ENCODE results near the gene PCDHGC5.

Gene PCDHGC5

DNA sequence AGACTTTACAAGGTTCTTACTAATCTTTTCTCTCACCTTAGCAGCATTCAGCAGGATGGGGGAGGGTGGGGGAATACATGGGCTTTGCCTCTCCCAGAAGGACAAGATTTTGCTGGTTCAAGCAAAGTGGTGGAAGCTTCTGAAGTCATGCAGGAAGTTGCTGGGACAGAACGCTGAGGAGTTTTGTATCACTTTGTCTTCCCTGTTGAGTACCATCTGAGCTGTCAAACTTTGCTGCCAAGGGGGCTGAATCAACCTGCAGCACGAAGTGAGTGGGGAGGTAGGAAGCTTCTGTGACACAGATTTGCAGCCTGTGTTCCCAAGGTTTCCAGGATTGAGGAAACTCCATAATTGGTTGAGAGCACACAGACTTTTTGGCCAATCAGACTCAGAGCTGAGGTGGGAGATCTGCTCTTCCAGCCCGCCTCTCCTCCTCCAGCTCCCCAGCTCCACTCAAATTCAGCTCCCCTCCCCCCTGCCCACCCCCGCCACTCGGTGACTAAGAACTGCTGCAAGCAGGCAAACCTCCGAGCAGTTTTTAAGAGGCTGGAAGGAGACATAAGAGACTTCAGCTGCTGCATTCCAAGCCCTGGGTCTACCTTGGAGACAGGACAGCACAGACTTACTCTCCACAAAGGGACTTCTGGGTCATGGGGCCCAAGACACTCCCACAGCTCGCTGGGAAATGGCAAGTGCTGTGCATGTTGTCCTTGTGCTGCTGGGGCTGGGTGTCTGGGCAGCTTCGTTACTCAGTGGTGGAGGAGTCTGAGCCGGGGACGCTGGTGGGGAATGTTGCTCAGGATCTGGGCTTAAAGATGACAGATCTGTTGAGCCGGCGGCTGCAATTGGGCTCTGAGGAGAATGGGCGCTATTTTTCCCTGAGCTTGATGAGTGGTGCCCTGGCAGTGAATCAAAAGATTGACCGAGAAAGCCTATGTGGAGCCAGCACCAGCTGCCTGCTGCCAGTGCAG, at the start of gene PCDHGC5:
Gene PCDHGC5 (plus strand): TSS at position 491 of the 971 bp plus-strand sequence. CDS start 160 bp downstream, at position 651.
- Histone ChIP-seq H3K36me3 (ENCODE audit: control insufficient read depth, insufficient read depth, low read length) (no peaks in the 10 kb centered on the region), H3K27me3 (ENCODE audit: control insufficient read depth, insufficient read depth, low read length) (peaks cover 89% of the 10 kb centered on the region), H3K4me1 (ENCODE audit: control insufficient read depth, insufficient read depth, low read length) (peaks cover 19% of the 10 kb centered on the region), H3K27ac (ENCODE audit: low read depth, low read length) (no peak within 1 kb of the TSS), H3K9me3 (ENCODE audit: control insufficient read depth, insufficient read depth, low read length) (no peaks in the 10 kb centered on the region), H3K9ac (ENCODE audit: low read depth, low read length) (no peak within 1 kb of the TSS), H3K4me3 (ENCODE audit: low read depth, low read length) (no peak within 1 kb of the TSS)

DNA sequence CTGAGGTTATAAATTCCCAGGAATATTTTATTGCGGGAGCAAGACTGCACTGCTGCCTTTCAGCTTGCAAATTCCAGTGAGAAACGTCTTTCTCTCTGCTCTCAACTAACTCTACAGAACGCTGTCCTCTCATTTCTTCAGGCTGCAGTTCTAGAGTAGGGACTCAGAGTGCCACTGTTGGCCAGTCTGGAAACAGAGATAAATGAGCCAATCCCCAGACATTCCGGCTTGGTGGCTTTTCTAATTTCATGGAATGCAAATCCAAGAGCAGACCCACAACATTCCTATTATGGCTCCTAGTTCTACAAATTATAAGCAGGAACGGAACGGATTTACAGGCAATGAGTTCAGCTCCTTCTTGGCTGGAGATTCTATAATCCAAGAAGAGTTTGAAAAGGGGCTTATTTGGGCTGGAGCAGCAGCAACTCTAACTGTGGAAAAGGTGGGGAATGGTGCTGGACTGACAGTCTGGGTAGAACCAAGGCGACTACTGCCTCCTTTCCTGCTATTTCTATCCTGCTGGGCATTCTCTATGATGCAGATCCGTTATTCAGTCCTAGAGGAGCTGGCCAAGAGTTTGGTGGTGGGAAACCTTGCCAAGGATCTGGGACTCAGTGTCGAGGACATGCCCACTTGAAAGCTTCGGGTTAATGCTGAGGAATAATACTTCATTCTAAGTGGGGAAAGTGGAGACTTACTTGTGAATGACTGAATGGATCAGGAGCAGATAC, 49.3 kb upstream of the PCDHGC5 start:
- Histone ChIP-seq H3K36me3 (ENCODE audit: control insufficient read depth, insufficient read depth, low read length) (no peaks in the 10 kb centered on the region), H3K27ac (ENCODE audit: low read depth, low read length) (no peak overlapping the region), H3K9me3 (ENCODE audit: control insufficient read depth, insufficient read depth, low read length) (0 out of 2 replicates have a peak, but pooled peaks cover 2% of the 10 kb centered on the region), H3K4me3 (ENCODE audit: low read depth, low read length) (no peak overlapping the region), H3K9ac (ENCODE audit: low read depth, low read length) (no peak overlapping the region), H3K4me1 (ENCODE audit: control insufficient read depth, insufficient read depth, low read length) (peaks cover 4% of the 10 kb centered on the region; the same call in 1 of the 2 replicates), H3K27me3 (ENCODE audit: control insufficient read depth, insufficient read depth, low read length) (no peaks in the 10 kb centered on the region)

GRCh38 chr5:141440341-141440740, 48.5 kb upstream of the PCDHGC5 start:
- peaks cover 4% of the 10 kb centered on the region; the same call in 1 of the 2 replicates for H3K4me1 ChIP-seq (ENCODE audit: control insufficient read depth, insufficient read depth, low read length)
- no peaks in the 10 kb centered on the region for H3K27me3 ChIP-seq (ENCODE audit: control insufficient read depth, insufficient read depth, low read length)
- H3K27ac ChIP-seq (ENCODE audit: low read depth, low read length) = no peak overlapping the region
- 0 out of 2 replicates have a peak, but pooled peaks cover 2% of the 10 kb centered on the region for H3K9me3 ChIP-seq (ENCODE audit: control insufficient read depth, insufficient read depth, low read length)
- no peaks in the 10 kb centered on the region for H3K36me3 ChIP-seq (ENCODE audit: control insufficient read depth, insufficient read depth, low read length)
- no peak overlapping the region for H3K9ac ChIP-seq (ENCODE audit: low read depth, low read length)
- no peak overlapping the region for H3K4me3 ChIP-seq (ENCODE audit: low read depth, low read length)

DNA sequence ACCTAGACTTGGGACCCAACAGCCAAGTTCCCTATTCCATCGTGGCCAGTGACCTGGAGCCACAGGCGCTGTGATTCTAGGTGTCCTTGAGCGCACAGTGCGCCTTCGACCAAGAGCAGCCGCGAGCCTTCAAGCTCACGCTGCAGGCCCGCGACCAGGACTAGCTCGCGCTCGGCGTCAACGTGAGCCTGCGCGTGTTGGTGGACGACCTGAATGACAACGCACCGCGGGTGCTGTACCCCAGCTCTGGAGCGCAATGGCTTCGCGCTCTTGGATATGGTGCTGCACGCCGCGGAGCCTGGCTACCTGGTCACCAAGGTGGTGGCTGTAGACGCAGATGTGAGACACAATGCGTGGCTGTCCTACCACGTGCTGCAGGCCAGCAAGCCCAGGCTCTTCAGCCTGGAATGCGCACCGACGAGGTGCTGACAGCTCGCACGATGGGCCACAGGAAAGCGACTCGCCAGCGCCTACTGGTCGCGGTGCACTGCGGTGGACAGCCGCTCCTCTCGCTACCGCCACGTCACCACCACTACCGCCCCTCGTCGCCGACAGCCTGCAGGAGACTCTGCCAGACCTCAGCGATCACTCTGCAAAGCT, 47.2 kb upstream of the PCDHGC5 start:
- H3K36me3 ChIP-seq (ENCODE audit: control insufficient read depth, insufficient read depth, low read length) = no peaks in the 10 kb centered on the region
- H3K27me3 ChIP-seq (ENCODE audit: control insufficient read depth, insufficient read depth, low read length) = no peaks in the 10 kb centered on the region
- H3K4me1 ChIP-seq (ENCODE audit: control insufficient read depth, insufficient read depth, low read length) = peaks cover 4% of the 10 kb centered on the region; the same call in 1 of the 2 replicates
- no peak overlapping the region for H3K27ac ChIP-seq (ENCODE audit: low read depth, low read length)
- H3K9ac ChIP-seq (ENCODE audit: low read depth, low read length) = no peak overlapping the region
- no peak overlapping the region for H3K4me3 ChIP-seq (ENCODE audit: low read depth, low read length)
- no peaks in the 10 kb centered on the region for H3K9me3 ChIP-seq (ENCODE audit: control insufficient read depth, insufficient read depth, low read length)

- no peak overlapping the region for H3K4me3 ChIP-seq (ENCODE audit: low read depth, low read length)
- H3K36me3 ChIP-seq (ENCODE audit: control insufficient read depth, insufficient read depth, low read length) = no peaks in the 10 kb centered on the region
- H3K9ac ChIP-seq (ENCODE audit: low read depth, low read length) = no peak overlapping the region
- H3K9me3 ChIP-seq (ENCODE audit: control insufficient read depth, insufficient read depth, low read length) = no peaks in the 10 kb centered on the region
- no peaks in the 10 kb centered on the region for H3K27me3 ChIP-seq (ENCODE audit: control insufficient read depth, insufficient read depth, low read length)
- H3K4me1 ChIP-seq (ENCODE audit: control insufficient read depth, insufficient read depth, low read length) = no peaks in the 10 kb centered on the region
- H3K27ac ChIP-seq (ENCODE audit: low read depth, low read length) = no peak overlapping the region
Observed at GRCh38 chr5:141465351-141465750, 23.5 kb upstream of the PCDHGC5 start.

- Histone ChIP-seq H3K27ac (ENCODE audit: low read depth, low read length) (peak within 1 kb of the TSS; percentile 40), H3K4me1 (ENCODE audit: control insufficient read depth, insufficient read depth, low read length) (peaks cover 4% of the 10 kb centered on the region), H3K27me3 (ENCODE audit: control insufficient read depth, insufficient read depth, low read length) (peaks cover 45% of the 10 kb centered on the region), H3K36me3 (ENCODE audit: control insufficient read depth, insufficient read depth, low read length) (no peaks in the 10 kb centered on the region), H3K9me3 (ENCODE audit: control insufficient read depth, insufficient read depth, low read length) (no peaks in the 10 kb centered on the region; the same call in 1 of the 2 replicates), H3K9ac (ENCODE audit: low read depth, low read length) (peak within 1 kb of the TSS; percentile 53; the same call in 1 of the 2 replicates), H3K4me3 (ENCODE audit: low read depth, low read length) (peak within 1 kb of the TSS; percentile 75)
Observed at GRCh38 chr5:141475625-141476131, 13.2 kb upstream of the PCDHGC5 start, which contains the start of gene PCDHGC3. Gene PCDHGC3 (plus strand): TSS chr5:141475966. CDS start chr5:141476117, 151 bp downstream.

DNA sequence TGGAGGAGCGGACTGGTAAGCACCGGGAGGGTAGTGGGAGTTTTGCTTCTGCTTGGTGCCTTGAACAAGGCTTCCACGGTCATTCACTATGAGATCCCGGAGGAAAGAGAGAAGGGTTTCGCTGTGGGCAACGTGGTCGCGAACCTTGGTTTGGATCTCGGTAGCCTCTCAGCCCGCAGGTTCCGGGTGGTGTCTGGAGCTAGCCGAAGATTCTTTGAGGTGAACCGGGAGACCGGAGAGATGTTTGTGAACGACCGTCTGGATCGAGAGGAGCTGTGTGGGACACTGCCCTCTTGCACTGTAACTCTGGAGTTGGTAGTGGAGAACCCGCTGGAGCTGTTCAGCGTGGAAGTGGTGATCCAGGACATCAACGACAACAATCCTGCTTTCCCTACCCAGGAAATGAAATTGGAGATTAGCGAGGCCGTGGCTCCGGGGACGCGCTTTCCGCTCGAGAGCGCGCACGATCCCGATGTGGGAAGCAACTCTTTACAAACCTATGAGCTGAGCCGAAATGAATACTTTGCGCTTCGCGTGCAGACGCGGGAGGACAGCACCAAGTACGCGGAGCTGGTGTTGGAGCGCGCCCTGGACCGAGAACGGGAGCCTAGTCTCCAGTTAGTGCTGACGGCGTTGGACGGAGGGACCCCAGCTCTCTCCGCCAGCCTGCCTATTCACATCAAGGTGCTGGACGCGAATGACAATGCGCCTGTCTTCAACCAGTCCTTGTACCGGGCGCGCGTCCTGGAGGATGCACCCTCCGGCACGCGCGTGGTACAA, 12.6 kb upstream of the PCDHGC5 start:
- peaks cover 4% of the 10 kb centered on the region for H3K4me1 ChIP-seq (ENCODE audit: control insufficient read depth, insufficient read depth, low read length)
- no peaks in the 10 kb centered on the region; the same call in 1 of the 2 replicates for H3K9me3 ChIP-seq (ENCODE audit: control insufficient read depth, insufficient read depth, low read length)
- peak overlapping the region; percentile 53; the same call in 1 of the 2 replicates for H3K9ac ChIP-seq (ENCODE audit: low read depth, low read length)
- peak overlapping the region; percentile 75 for H3K4me3 ChIP-seq (ENCODE audit: low read depth, low read length)
- H3K36me3 ChIP-seq (ENCODE audit: control insufficient read depth, insufficient read depth, low read length) = no peaks in the 10 kb centered on the region
- H3K27me3 ChIP-seq (ENCODE audit: control insufficient read depth, insufficient read depth, low read length) = peaks cover 45% of the 10 kb centered on the region
- H3K27ac ChIP-seq (ENCODE audit: low read depth, low read length) = peak overlapping the region; percentile 40

DNA sequence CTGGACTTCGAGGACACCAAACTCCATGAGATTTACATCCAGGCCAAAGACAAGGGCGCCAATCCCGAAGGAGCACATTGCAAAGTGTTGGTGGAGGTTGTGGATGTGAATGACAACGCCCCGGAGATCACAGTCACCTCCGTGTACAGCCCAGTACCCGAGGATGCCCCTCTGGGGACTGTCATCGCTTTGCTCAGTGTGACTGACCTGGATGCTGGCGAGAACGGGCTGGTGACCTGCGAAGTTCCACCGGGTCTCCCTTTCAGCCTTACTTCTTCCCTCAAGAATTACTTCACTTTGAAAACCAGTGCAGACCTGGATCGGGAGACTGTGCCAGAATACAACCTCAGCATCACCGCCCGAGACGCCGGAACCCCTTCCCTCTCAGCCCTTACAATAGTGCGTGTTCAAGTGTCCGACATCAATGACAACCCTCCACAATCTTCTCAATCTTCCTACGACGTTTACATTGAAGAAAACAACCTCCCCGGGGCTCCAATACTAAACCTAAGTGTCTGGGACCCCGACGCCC, 11.8 kb upstream of the PCDHGC5 start:
- peak overlapping the region; percentile 75; the same call in 1 of the 2 replicates for H3K4me3 ChIP-seq (ENCODE audit: low read depth, low read length)
- no peak overlapping the region for H3K27ac ChIP-seq (ENCODE audit: low read depth, low read length)
- no peaks in the 10 kb centered on the region for H3K36me3 ChIP-seq (ENCODE audit: control insufficient read depth, insufficient read depth, low read length)
- H3K27me3 ChIP-seq (ENCODE audit: control insufficient read depth, insufficient read depth, low read length) = peaks cover 45% of the 10 kb centered on the region
- H3K9me3 ChIP-seq (ENCODE audit: control insufficient read depth, insufficient read depth, low read length) = no peaks in the 10 kb centered on the region; the same call in 1 of the 2 replicates
- no peak overlapping the region for H3K9ac ChIP-seq (ENCODE audit: low read depth, low read length)
- peaks cover 4% of the 10 kb centered on the region for H3K4me1 ChIP-seq (ENCODE audit: control insufficient read depth, insufficient read depth, low read length)

DNA sequence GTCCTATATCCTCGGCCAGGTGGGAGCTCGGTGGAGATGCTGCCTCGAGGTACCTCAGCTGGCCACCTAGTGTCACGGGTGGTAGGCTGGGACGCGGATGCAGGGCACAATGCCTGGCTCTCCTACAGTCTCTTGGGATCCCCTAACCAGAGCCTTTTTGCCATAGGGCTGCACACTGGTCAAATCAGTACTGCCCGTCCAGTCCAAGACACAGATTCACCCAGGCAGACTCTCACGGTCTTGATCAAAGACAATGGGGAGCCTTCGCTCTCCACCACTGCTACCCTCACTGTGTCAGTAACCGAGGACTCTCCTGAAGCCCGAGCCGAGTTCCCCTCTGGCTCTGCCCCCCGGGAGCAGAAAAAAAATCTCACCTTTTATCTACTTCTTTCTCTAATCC, 11.1 kb upstream of the PCDHGC5 start:
- H3K9me3 ChIP-seq (ENCODE audit: control insufficient read depth, insufficient read depth, low read length) = no peaks in the 10 kb centered on the region; the same call in 1 of the 2 replicates
- no peak overlapping the region for H3K4me3 ChIP-seq (ENCODE audit: low read depth, low read length)
- no peak overlapping the region for H3K27ac ChIP-seq (ENCODE audit: low read depth, low read length)
- no peaks in the 10 kb centered on the region for H3K36me3 ChIP-seq (ENCODE audit: control insufficient read depth, insufficient read depth, low read length)
- H3K4me1 ChIP-seq (ENCODE audit: control insufficient read depth, insufficient read depth, low read length) = peaks cover 4% of the 10 kb centered on the region
- H3K9ac ChIP-seq (ENCODE audit: low read depth, low read length) = no peak overlapping the region
- H3K27me3 ChIP-seq (ENCODE audit: control insufficient read depth, insufficient read depth, low read length) = peaks cover 45% of the 10 kb centered on the region
